Stimulated activated CD8-positive, alpha-beta memory T cell treated with anti-CD3 and anti-CD28 coated beads, Interleukin-12 subunit alpha, Interleukin-12 subunit beta, amount 100 ng/mL, for 24 hours (primary cell): ENCODE data around the gene CPSF4.

Experiments used
- DNase-seq: peaks from one replicate; pipeline ENCODE4 v3.0.0-alpha.2; 2020; ENCODE audit errors: extremely low read depth

The CPSF4 gene

GRCh38 chr7:99438573-99439480 lies at the start of gene CPSF4, which contains the start of gene PTCD1:
Gene CPSF4 (plus strand): TSS chr7:99438943. CDS start chr7:99439083, 140 bp downstream.
Gene PTCD1 (minus strand): TSS chr7:99438798. CDS start chr7:99435242, 3,556 bp downstream.
- peak; percentile 85 for DNase-seq

- no peak for DNase-seq
Observed at GRCh38 chr7:99389772-99390171, 49.0 kb upstream of the CPSF4 start.

GRCh38 chr7:99390941-99391602 lies 47.7 kb upstream of the CPSF4 start:
- no peak for DNase-seq

GRCh38 chr7:99392046-99392445 lies 46.7 kb upstream of the CPSF4 start:
- DNase-seq: no peak

GRCh38 chr7:99392659-99393354 lies 45.9 kb upstream of the CPSF4 start:
- no peak for DNase-seq

- no peak for DNase-seq
Observed at GRCh38 chr7:99393355-99394187, 45.2 kb upstream of the CPSF4 start.

GRCh38 chr7:99394188-99394502 lies 44.6 kb upstream of the CPSF4 start:
- no peak for DNase-seq

- DNase-seq: no peak
Observed at GRCh38 chr7:99395616-99396327, 43.0 kb upstream of the CPSF4 start.

- no peak for DNase-seq
Observed at GRCh38 chr7:99396418-99397296, 42.1 kb upstream of the CPSF4 start.

GRCh38 chr7:99397297-99397983 lies 41.3 kb upstream of the CPSF4 start:
- no peak for DNase-seq

- DNase-seq: no peak
Observed at GRCh38 chr7:99398891-99399445, 39.8 kb upstream of the CPSF4 start.

GRCh38 chr7:99399597-99399996 lies 39.1 kb upstream of the CPSF4 start:
- no peak for DNase-seq

- DNase-seq: no peak
Observed at GRCh38 chr7:99402854-99403253, 35.9 kb upstream of the CPSF4 start.

- DNase-seq: no peak
Observed at GRCh38 chr7:99403764-99404163, 35.0 kb upstream of the CPSF4 start.

- DNase-seq: no peak
Observed at GRCh38 chr7:99404235-99404976, 34.3 kb upstream of the CPSF4 start.

GRCh38 chr7:99404977-99405320 lies 33.8 kb upstream of the CPSF4 start:
- DNase-seq: no peak

- no peak for DNase-seq
Observed at GRCh38 chr7:99406557-99406956, 32.2 kb upstream of the CPSF4 start.

- no peak for DNase-seq
Observed at GRCh38 chr7:99407872-99408378, 30.8 kb upstream of the CPSF4 start.
